H1 (cell line): ENCODE data around the gene TFDP1. TPM values are rescaled to one million over a fixed set of nuclear protein-coding genes. Genes with fewer than 3 reads are reported as not detected.
A peak's percentile ranks its signal among the peaks of the same experiment; 100 is the strongest.

ENCODE experiments used
- CTCF ChIA-PET: fragments of 300-600 bp; sonication (Branson Sonifier 250); formaldehyde crosslinking; loops from one replicate; lab custom pipeline; 2021; ENCODE audit not compliant: partially characterized antibody; lab: Charles Lee
- POLR2A ChIA-PET: fragments of 300-600 bp; sonication (Branson Sonifier 250); formaldehyde crosslinking; loops from one replicate; lab custom pipeline; 2021; ENCODE audit warnings: inconsistent platforms; ENCODE audit not compliant: partially characterized antibody; lab: Charles Lee
- DNase-seq, 2 experiments: peaks; one replicate each; pipeline versions ENCODE4 v3.0.0 to v3.0.0-alpha.2; 2010 to 2022; ENCODE audit warnings: low spot score in 2 of 2, low read depth in 1 of 2, mixed read lengths in 1 of 2
- FAIRE-seq: peaks from 2 replicates; lab custom pipeline; 2011; peaks lifted over from hg19 to GRCh38; lab: Jason Lieb, UNC
- H2AFZ ChIP-seq: 2 replicates; pipeline ENCODE4 v1.8.1; 2012; ENCODE audit warnings: low read length, inconsistent platforms
- H2AK5ac ChIP-seq: 2 replicates; pipeline ENCODE4 v1.6.1; 2013; ENCODE audit warnings: low read depth, low read length
- H2BK120ac ChIP-seq: replicated peaks from 2 replicates; pipeline ENCODE3; 2013; ENCODE audit warnings: low read depth, low read length, inconsistent platforms
- H2BK12ac ChIP-seq: 2 replicates; pipeline ENCODE4 v1.6.1; 2013; ENCODE audit warnings: low read depth, low read length
- H2BK15ac ChIP-seq: 2 replicates; pipeline ENCODE4 v1.6.1; 2013; ENCODE audit warnings: low read length
- H2BK20ac ChIP-seq: 2 replicates; pipeline ENCODE4 v1.6.1; 2013; ENCODE audit warnings: low read length
- H2BK5ac ChIP-seq: 2 replicates; pipeline ENCODE4 v1.6.1; 2013; ENCODE audit warnings: low read depth, low read length
- H3K14ac ChIP-seq: 2 replicates; pipeline ENCODE4 v1.6.1; 2013; ENCODE audit warnings: inconsistent platforms; ENCODE audit not compliant: insufficient read length
- H3K18ac ChIP-seq: 2 replicates; pipeline ENCODE4 v1.6.1; 2013; ENCODE audit warnings: low read length; ENCODE audit errors: extremely low read depth
- H3K23ac ChIP-seq: 2 replicates; pipeline ENCODE4 v1.6.1; 2013; ENCODE audit warnings: inconsistent platforms; ENCODE audit not compliant: insufficient read length
- H3K23me2 ChIP-seq: 2 replicates; pipeline ENCODE4 v1.6.1; 2013; ENCODE audit warnings: low read depth, low read length
- H3K27ac ChIP-seq: 2 replicates; pipeline ENCODE4 v1.6.1; 2011; ENCODE audit warnings: low read depth, low read length, inconsistent platforms
- H3K27me3 ChIP-seq, 4 experiments: replicated peaks in 1 of 4; 1 replicate in 1 of 4; 2 replicates in 3 of 4; pipeline versions ENCODE4 v1.6.1 to v1.8.1; 2011 to 2013; ENCODE audit warnings: low read length in 3 of 4, mild to moderate bottlenecking in 3 of 4, inconsistent platforms in 2 of 4, mixed read lengths in 2 of 4, moderate library complexity in 1 of 4; ENCODE audit not compliant: control insufficient read depth in 3 of 4, insufficient read depth in 3 of 4; ENCODE audit errors: extremely low read depth in 1 of 4
- H3K36me3 ChIP-seq, 4 experiments: 2 replicates each; pipeline versions ENCODE4 v1.6.1 to v1.8.1; 2011 to 2013; ENCODE audit warnings: mild to moderate bottlenecking in 4 of 4, low read length in 3 of 4, moderate library complexity in 2 of 4, control low read depth in 1 of 4, inconsistent platforms in 1 of 4; ENCODE audit not compliant: insufficient read depth in 4 of 4, control insufficient read depth in 2 of 4
- H3K4ac ChIP-seq: replicated peaks from 2 replicates; pipeline ENCODE3; 2013; ENCODE audit warnings: low read length, low read depth, mixed read lengths, inconsistent platforms; ENCODE audit not compliant: insufficient read length
- H3K4me1 ChIP-seq, 4 experiments: replicated peaks in 1 of 4; 1 replicate in 1 of 4; 2 replicates in 3 of 4; pipeline versions ENCODE4 v1.6.1 to v1.8.1; 2011 to 2013; ENCODE audit warnings: low read length in 3 of 4, inconsistent platforms in 2 of 4, mixed read lengths in 1 of 4; ENCODE audit not compliant: insufficient read depth in 4 of 4, control insufficient read depth in 3 of 4
- H3K4me2 ChIP-seq, 2 experiments: 2 replicates each; pipeline versions ENCODE4 v1.6.1 to v1.8.1; 2011 to 2013; ENCODE audit warnings: low read depth in 2 of 2, low read length in 2 of 2, control low read depth in 1 of 2, inconsistent platforms in 1 of 2, mild to moderate bottlenecking in 1 of 2; ENCODE audit not compliant: insufficient read depth in 1 of 2
- H3K4me3 ChIP-seq, 4 experiments: fragments of 200-600, 300-600 bp in 1 of 4; sonication (generic), shearing (Covaris generic), sonication (Bioruptor Twin) in 1 of 4; 2 replicates each; pipeline versions ENCODE4 v1.5.1 to v1.8.1; 2011 to 2016; ENCODE audit warnings: low read length in 4 of 4, low read depth in 3 of 4, control low read depth in 2 of 4, inconsistent platforms in 2 of 4, mild to moderate bottlenecking in 2 of 4, mixed read lengths in 1 of 4, moderate library complexity in 1 of 4; ENCODE audit not compliant: insufficient read depth in 2 of 4; ENCODE audit errors: extremely low read depth in 1 of 4
- H3K56ac ChIP-seq: replicated peaks from 2 replicates; pipeline ENCODE3; 2013; ENCODE audit warnings: low read depth, mild to moderate bottlenecking, mixed read lengths, low read length, inconsistent platforms; ENCODE audit not compliant: insufficient read length
- H3K79me1 ChIP-seq: 2 replicates; pipeline ENCODE4 v1.6.1; 2013; ENCODE audit warnings: low read depth, low read length, control low read depth
- H3K79me2 ChIP-seq, 2 experiments: 2 replicates each; pipeline versions ENCODE4 v1.6.1 to v1.8.1; 2012 to 2013; ENCODE audit warnings: low read length in 2 of 2, mild to moderate bottlenecking in 2 of 2, inconsistent platforms in 1 of 2; ENCODE audit not compliant: insufficient read depth in 2 of 2, control insufficient read depth in 1 of 2
- H3K9ac ChIP-seq, 4 experiments: replicated peaks in 1 of 4; 1 replicate in 1 of 4; 2 replicates in 3 of 4; pipeline versions ENCODE4 v1.6.1 to v1.8.1; 2011 to 2013; ENCODE audit warnings: low read depth in 3 of 4, low read length in 3 of 4, control low read depth in 2 of 4, mild to moderate bottlenecking in 2 of 4, moderate library complexity in 2 of 4, inconsistent platforms in 1 of 4; ENCODE audit errors: extremely low read depth in 1 of 4
- H3K9me3 ChIP-seq, 2 experiments: 2 replicates each; pipeline versions ENCODE4 v1.6.1 to v1.8.1; 2012 to 2013; ENCODE audit warnings: mild to moderate bottlenecking in 2 of 2, moderate library complexity in 2 of 2, control low read depth in 1 of 2, inconsistent platforms in 1 of 2, low read depth in 1 of 2, low read length in 1 of 2, mixed read lengths in 1 of 2; ENCODE audit not compliant: insufficient read depth in 2 of 2
- H4K20me1 ChIP-seq, 2 experiments: replicated peaks in 1 of 2; 2 replicates each; pipeline versions ENCODE3 to v1.8.1; 2011 to 2013; ENCODE audit warnings: inconsistent platforms in 2 of 2, low read length in 2 of 2, mild to moderate bottlenecking in 1 of 2; ENCODE audit not compliant: insufficient read depth in 2 of 2, control insufficient read depth in 1 of 2
- H4K5ac ChIP-seq: 2 replicates; pipeline ENCODE4 v1.6.1; 2013; ENCODE audit warnings: low read length, low read depth, mixed read lengths, inconsistent platforms; ENCODE audit not compliant: insufficient read length
- H4K8ac ChIP-seq: 2 replicates; pipeline ENCODE4 v1.8.0; 2013; ENCODE audit warnings: mild to moderate bottlenecking, moderate library complexity, low read length, inconsistent platforms; ENCODE audit not compliant: insufficient read depth; ENCODE audit errors: extremely low read depth
- H4K91ac ChIP-seq: replicated peaks from 2 replicates; pipeline ENCODE3; 2013; ENCODE audit warnings: low read length, mixed read lengths, inconsistent platforms; ENCODE audit not compliant: insufficient read length
- ASH2L ChIP-seq: fragments of 200-600, 300-600 bp; sonication (generic); IDR thresholded peaks from one replicate; pipeline ENCODE4 v1.7.1; 2017; ENCODE audit warnings: low read length
- CBX8 ChIP-seq: fragments of 300-800, 300-1000 bp; sonication (generic); IDR thresholded peaks from 2 replicates; pipeline ENCODE4 v1.7.1; 2016; ENCODE audit warnings: low read depth, low read length, borderline replicate concordance
- CEBPB ChIP-seq: IDR thresholded peaks from 2 replicates; pipeline ENCODE4 v1.6.1; 2012; ENCODE audit warnings: low read depth, low read length
- EP300 ChIP-seq, 2 experiments: IDR thresholded peaks; 1 replicate in 1 of 2; 2 replicates in 1 of 2; pipeline ENCODE4 v1.6.1; 2011 to 2012; ENCODE audit warnings: low read depth in 2 of 2, low read length in 2 of 2, mild to moderate bottlenecking in 2 of 2, borderline replicate concordance in 1 of 2, inconsistent platforms in 1 of 2, moderate library complexity in 1 of 2
- NRF1 ChIP-seq: IDR thresholded peaks from 2 replicates; pipeline ENCODE4 v1.6.1; 2011; ENCODE audit warnings: mild to moderate bottlenecking, low read depth, low read length, improper control_type of control experiment
- POLR2A ChIP-seq, 2 experiments: IDR thresholded peaks; 1 replicate in 1 of 2; 2 replicates in 1 of 2; pipeline ENCODE4 v1.6.1; 2011; ENCODE audit warnings: low read depth in 2 of 2, low read length in 2 of 2, mild to moderate bottlenecking in 2 of 2; ENCODE audit errors: control extremely low read depth in 1 of 2
- POLR2AphosphoS5 ChIP-seq: IDR thresholded peaks from 2 replicates; pipeline ENCODE4 v1.6.1; 2011; ENCODE audit warnings: low read depth, low read length
- RXRA ChIP-seq: IDR thresholded peaks from 2 replicates; pipeline ENCODE4 v1.6.1; 2011; ENCODE audit warnings: low read depth, mild to moderate bottlenecking, low read length, moderate library complexity; ENCODE audit not compliant: insufficient read depth
- TAF1 ChIP-seq: IDR thresholded peaks from 2 replicates; pipeline ENCODE4 v1.6.1; 2011; ENCODE audit warnings: mild to moderate bottlenecking, low read depth, low read length
- WGBS, 2 experiments: shearing (Covaris generic) in 1 of 2; methylation state at CpG; one replicate each; pipeline versions ENCODE4 v1.1.6 to v1.1.7; 2013 to 2015; ENCODE audit warnings: low lambda C conversion rate in 2 of 2, mixed read lengths in 2 of 2, inconsistent platforms in 1 of 2, low coverage in 1 of 2, missing lambda C conversion rate in 1 of 2; ENCODE audit not compliant: insufficient replicate concordance in 2 of 2, insufficient coverage in 1 of 2, insufficient read length in 1 of 2; ENCODE audit errors: extremely low coverage in 1 of 2, missing lambda C conversion rate in 1 of 2; 5-methylcytosine and 5-hydroxymethylcytosine counted together
- long read RNA-seq, 2 experiments: library from RNA in 1 of 2; library from capped mRNA in 1 of 2; stranded (forward); transcript quantifications; one replicate each; pipeline ENCODE4 v2.0.0, GENCODE V29; 2021; ENCODE audit warnings: inconsistent platforms in 1 of 2
- polyA minus RNA-seq, 3 experiments: library from RNA; depleted of rRNA, polyadenylated mRNA; stranded (reverse); fragments of >200 nt; gene quantifications; 1 replicate in 2 of 3; 2 replicates in 1 of 3; pipeline ENCODE4 v1.2.3, GENCODE V29; 2011
- polyA plus RNA-seq, 7 experiments: library from polyadenylated mRNA; depleted of rRNA in 3 of 7; stranded (reverse) in 5 of 7; unstranded in 2 of 7; fragments of >200 nt in 5 of 7; fragments of 200-250 nt in 2 of 7; gene quantifications; 1 replicate in 5 of 7; 2 replicates in 1 of 7; 4 replicates in 1 of 7; pipeline versions ENCODE4 v1.2.1 to v1.2.3, GENCODE V29; 2011 to 2013; ENCODE audit warnings: missing spikeins in 2 of 7, mixed read lengths in 2 of 7
- total RNA-seq: library from RNA; stranded (reverse); fragmentation: NEBNext Ultra II Directional; extraction: Animal tissue kit (Norgen Biotek cat#: 25700); gene quantifications from 2 replicates; pipeline ENCODE4 v1.2.1, GENCODE V29; 2021

TFDP1 gene
- total RNA-seq (81.9 and 84.8 TPM in 2 replicates), polyA plus RNA-seq (2011; rRNA removed) (35.5 and 43.6 TPM in 2 replicates), polyA minus RNA-seq (2011; rRNA and poly(A)+ RNA removed) (51.8 and 52.5 TPM in 2 replicates)
- 51.7 TPM for polyA plus RNA-seq (2011; cell fraction: cytosol; rRNA removed)
- polyA plus RNA-seq (2011; cell fraction: nucleus; rRNA removed): 54.2 TPM
- polyA plus RNA-seq (2012, experiment 1 of 2): 68.2 to 75.6 TPM (median 71.3 TPM) in 4 replicates
- 27.7 TPM for polyA plus RNA-seq (2012, experiment 2 of 2)
- polyA plus RNA-seq (2013, experiment 1 of 2): 54.0 TPM
- 54.0 TPM for polyA plus RNA-seq (2013, experiment 2 of 2)
- 33.2 TPM for polyA minus RNA-seq (2011; cell fraction: cytosol; rRNA and poly(A)+ RNA removed)
- polyA minus RNA-seq (2011; cell fraction: nucleus; rRNA and poly(A)+ RNA removed): 26.5 TPM
- long read RNA-seq, experiment 1, transcript TFDP1-204 (3 exons, 447 nt): minor isoform, 5 of 86 reads
- long read RNA-seq, experiment 1, transcript TFDP1-201 (12 exons, 2,648 nt): major isoform, 10 of 86 reads
- long read RNA-seq, experiment 1, partial matches to known transcripts: 53 of 86 reads
- long read RNA-seq, experiment 1, other reads (novel, unspliced or antisense): 17 of 86 reads
- long read RNA-seq, experiment 2, partial matches to known transcripts: 10 of 13 reads
- long read RNA-seq, experiment 2, other reads (novel, unspliced or antisense): 3 of 13 reads

DNA sequence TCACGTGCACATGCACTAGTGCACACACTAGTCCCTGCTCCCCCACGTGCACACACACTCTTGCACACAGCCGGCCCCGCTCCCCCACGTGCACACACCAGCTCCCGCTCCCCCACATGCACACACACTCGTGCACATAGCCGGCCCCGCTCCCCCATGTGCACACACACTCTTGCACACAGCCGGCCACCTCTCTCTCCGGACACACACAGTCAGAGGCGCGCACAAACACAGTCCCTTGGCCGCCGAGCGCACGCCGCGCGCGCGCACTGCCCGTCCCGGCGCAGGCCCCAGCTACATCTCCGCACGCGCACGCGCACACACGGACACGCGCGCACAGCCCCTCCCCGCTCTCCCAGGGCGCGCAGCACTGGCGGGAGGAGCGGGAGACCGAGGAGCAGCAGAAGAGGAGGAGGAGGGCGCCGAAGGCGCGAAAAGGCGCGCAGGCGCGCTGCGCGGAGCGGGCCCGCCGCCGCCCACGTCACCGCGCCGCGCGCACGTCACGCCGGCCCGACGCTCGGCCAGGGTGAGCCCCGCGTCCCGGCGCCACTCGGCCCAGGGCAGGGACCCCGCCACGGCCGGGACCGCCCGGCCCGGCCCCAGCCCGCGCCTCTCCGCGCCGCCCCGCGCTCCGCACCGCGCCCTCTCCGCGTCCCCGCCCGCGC, at the start of gene TFDP1:
TSS of gene TFDP1 (plus strand) at position 549 of the 665 bp plus-strand sequence. CDS start 1,085 bp downstream, outside the sequence.
- H3K4me1 ChIP-seq: peaks cover 0 to 3% (median 1%) of the 10 kb centered on the region in 4 experiments; a peak in 1 of 7 replicates
- peak within 1 kb of the TSS; percentile 71 for H3K18ac ChIP-seq
- H4K20me1 ChIP-seq: peaks cover 2 to 15% of the 10 kb centered on the region in 2 experiments
- no peak within 1 kb of the TSS; the same call in 1 of the 2 replicates for H3K27ac ChIP-seq
- H3K9me3 ChIP-seq: no peaks in the 10 kb centered on the region
- H2BK12ac ChIP-seq: no peak within 1 kb of the TSS
- peak within 1 kb of the TSS; percentile 92 for H3K4ac ChIP-seq
- peaks cover 13% of the 10 kb centered on the region for H3K23me2 ChIP-seq
- DNase-seq (peak; percentile 62 to 90), FAIRE-seq (no peak)
- no peak within 1 kb of the TSS for H2BK20ac ChIP-seq
- H2AFZ ChIP-seq: peak within 1 kb of the TSS; percentile 48; the same call in 1 of the 2 replicates
- ChIA-PET POLR2A (interaction anchor here (0.6 to 1.2 kb wide), 4 partner anchors 17 to 375 kb away, joined by 3 to 4 read pairs (median 4); partner anchors contain the start of gene CUL4A), CTCF (no interaction called here)
- H2AK5ac ChIP-seq: no peak within 1 kb of the TSS
- H4K5ac ChIP-seq: no peak within 1 kb of the TSS
- H3K14ac ChIP-seq: no peak within 1 kb of the TSS
- H4K91ac ChIP-seq: peak within 1 kb of the TSS; percentile 83
- H3K4me2 ChIP-seq: peak within 1 kb of the TSS; percentile 70 to 72
- peak within 1 kb of the TSS; percentile 88; the same call in 1 of the 2 replicates for H2BK15ac ChIP-seq
- peaks cover 0 to 26% (median 3%) of the 10 kb centered on the region in 4 experiments; a peak in 5 of 8 replicates for H3K36me3 ChIP-seq
- peaks cover 8 to 38% of the 10 kb centered on the region in 2 experiments; a peak in 3 of 4 replicates for H3K79me2 ChIP-seq
- H3K9ac ChIP-seq: peak within 1 kb of the TSS; percentile 37 to 87 (median 68); a peak in 6 of 7 replicates
- WGBS, 2 experiments: 11% methylated on average over 51 of the region's 92 CpGs; no CpG with 5 or more reads in 1 of the 2 experiments
- no peaks in the 10 kb centered on the region for H3K27me3 ChIP-seq
- no peak within 1 kb of the TSS; the same call in 1 of the 2 replicates for H2BK5ac ChIP-seq
- no peak within 1 kb of the TSS for H2BK120ac ChIP-seq
- H3K23ac ChIP-seq: no peak within 1 kb of the TSS
- H3K79me1 ChIP-seq: peaks cover 14% of the 10 kb centered on the region
- H4K8ac ChIP-seq: peak within 1 kb of the TSS; percentile 19
- H3K56ac ChIP-seq: peak within 1 kb of the TSS; percentile 32
- H3K4me3 ChIP-seq: peak within 1 kb of the TSS; percentile 43 to 80 (median 56)
- peak in 1 of 2 experiments; percentile 56; a peak in 1 of 3 replicates for TF ChIP-seq POLR2A (IDR thresholded peaks at IDR 0.05; ENCODE audit: control extremely low read depth in 1 of 2, low read depth in 2 of 2, low read length in 2 of 2)
- TF ChIP-seq EP300 (IDR thresholded peaks at IDR 0.05; ENCODE audit: borderline replicate concordance in 1 of 2, low read depth in 2 of 2, low read length in 2 of 2): no peak
- TF ChIP-seq CEBPB: no peak
- TF ChIP-seq POLR2AphosphoS5: peak; percentile 16
- TF ChIP-seq CBX8: no peak
- peak; percentile 49 for TF ChIP-seq NRF1
- peak; percentile 55; the same call in 1 of the 2 replicates for TF ChIP-seq TAF1
- peak; percentile 49 for TF ChIP-seq ASH2L
- TF ChIP-seq RXRA: no peak
